ENCODE results near the gene LCMT2. TPM values are rescaled to one million over a fixed set of nuclear protein-coding genes. Genes with fewer than 3 reads are reported as not detected.
A peak's percentile ranks its signal among the peaks of the same experiment; 100 is the strongest.

LCMT2 gene
- total RNA-seq, 1 experiment from 2014 or later, result 6.7 TPM

DNA sequence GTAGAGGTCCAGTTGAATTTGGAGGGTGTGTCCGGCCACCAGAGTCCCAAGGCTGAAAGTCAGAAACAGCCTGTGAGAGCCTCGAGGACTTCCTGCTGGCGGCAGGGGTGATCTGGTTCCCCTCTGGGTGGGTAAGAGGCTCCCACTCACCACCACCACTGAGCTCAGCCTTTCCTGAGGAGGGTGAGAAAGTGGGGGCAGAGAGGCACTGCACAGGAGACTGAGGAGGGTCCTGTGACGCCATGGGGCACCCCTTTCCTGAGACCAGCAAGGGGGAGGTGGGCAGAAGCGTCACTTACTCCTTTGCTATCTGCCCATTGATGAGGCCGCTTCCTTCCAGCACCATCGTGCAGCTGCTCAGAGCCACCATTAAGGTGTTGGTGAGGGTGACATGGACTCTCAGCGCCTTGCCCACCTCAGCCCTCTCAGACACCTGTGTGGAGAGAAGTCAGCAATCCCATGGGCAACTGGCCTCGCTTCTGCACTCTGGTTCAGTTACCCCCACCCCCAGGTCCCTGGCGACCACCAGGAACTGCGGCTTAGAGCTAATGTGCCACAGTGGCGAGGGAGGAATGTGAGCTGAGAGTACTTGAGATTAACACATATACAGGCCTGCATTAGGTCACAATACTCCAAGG lies 53.7 kb downstream of the LCMT2 start:
- H3K9me3 ChIP-seq (ENCODE audit: low read length), result no peaks in the 10 kb centered on the region
- CTCF ChIA-PET, result no interaction called here
- H3K36me3 ChIP-seq (ENCODE audit: low read depth, low read length), result no peaks in the 10 kb centered on the region
- intact Hi-C loops (cut with micrococcal nuclease), result no loop called here
- H3K9ac ChIP-seq (ENCODE audit: low read length), result no peak overlapping the region
- H3K4me3 ChIP-seq (ENCODE audit: low read length), result no peak overlapping the region
- no peaks in the 10 kb centered on the region for H4K20me1 ChIP-seq (ENCODE audit: low read length)
- no peak overlapping the region for H3K27ac ChIP-seq (ENCODE audit: low read length)
- no peaks in the 10 kb centered on the region for H3K79me2 ChIP-seq (ENCODE audit: low read length)
- no peak for TF ChIP-seq EZH2phosphoT487 (IDR thresholded peaks at IDR 0.05; ENCODE audit: borderline replicate concordance, low read length)
- no peak for TF ChIP-seq CTCF (conservative IDR thresholded peaks at IDR 0.05; ENCODE audit: low read depth, low read length)
- TF ChIP-seq EZH2 (IDR thresholded peaks at IDR 0.05; ENCODE audit: low read length, unreplicated experiment), result no peak
- no peak overlapping the region for H3K4me2 ChIP-seq (ENCODE audit: low read length)
- H3K27me3 ChIP-seq (ENCODE audit: low read length), result no peaks in the 10 kb centered on the region; the same call in 1 of the 2 replicates
- H3F3A ChIP-seq (ENCODE audit: low read length, unreplicated experiment), result no peaks in the 10 kb centered on the region
- BruUV-seq (replicated peaks), result no TSS peak
- H3K4me1 ChIP-seq (ENCODE audit: insufficient read depth, low read length), result peaks cover 3% of the 10 kb centered on the region; the same call in 1 of the 2 replicates
- no peaks in the 10 kb centered on the region for H3K9me2 ChIP-seq (replicated peaks; ENCODE audit: low read length)
- ATAC-seq, result no peak
- POLR2A ChIA-PET (ENCODE audit: unreplicated experiment), result no interaction called here
- no peak for DNase-seq
- no peak overlapping the region for H2AFZ ChIP-seq (ENCODE audit: low read length)

GRCh38 chr15:43275740-43276562 lies 54.4 kb downstream of the LCMT2 start:
- Histone ChIP-seq H3K9me3 (ENCODE audit: low read length) (no peaks in the 10 kb centered on the region), H3K36me3 (ENCODE audit: low read depth, low read length) (no peaks in the 10 kb centered on the region), H3K27me3 (ENCODE audit: low read length) (no peaks in the 10 kb centered on the region; the same call in 1 of the 2 replicates), H3K4me3 (ENCODE audit: low read length) (no peak overlapping the region), H3K79me2 (ENCODE audit: low read length) (no peaks in the 10 kb centered on the region), H3K27ac (ENCODE audit: low read length) (no peak overlapping the region), H4K20me1 (ENCODE audit: low read length) (no peaks in the 10 kb centered on the region), H3K4me1 (ENCODE audit: insufficient read depth, low read length) (peaks cover 3% of the 10 kb centered on the region; the same call in 1 of the 2 replicates), H2AFZ (ENCODE audit: low read length) (no peak overlapping the region), H3F3A (ENCODE audit: low read length, unreplicated experiment) (no peaks in the 10 kb centered on the region), H3K4me2 (ENCODE audit: low read length) (no peak overlapping the region), H3K9ac (ENCODE audit: low read length) (no peak overlapping the region), H3K9me2 (replicated peaks; ENCODE audit: low read length) (no peaks in the 10 kb centered on the region)
- ChIA-PET POLR2A (ENCODE audit: unreplicated experiment) (no interaction called here), CTCF (no interaction called here)
- BruUV-seq (replicated peaks), result no TSS peak
- intact Hi-C loops (cut with micrococcal nuclease), result no loop called here
- no peak for ATAC-seq
- no peak for DNase-seq
- TF ChIP-seq EZH2phosphoT487 (IDR thresholded peaks at IDR 0.05; ENCODE audit: borderline replicate concordance, low read length), result no peak
- TF ChIP-seq CTCF (conservative IDR thresholded peaks at IDR 0.05; ENCODE audit: low read depth, low read length), result no peak
- TF ChIP-seq EZH2 (IDR thresholded peaks at IDR 0.05; ENCODE audit: low read length, unreplicated experiment), result no peak

DNA sequence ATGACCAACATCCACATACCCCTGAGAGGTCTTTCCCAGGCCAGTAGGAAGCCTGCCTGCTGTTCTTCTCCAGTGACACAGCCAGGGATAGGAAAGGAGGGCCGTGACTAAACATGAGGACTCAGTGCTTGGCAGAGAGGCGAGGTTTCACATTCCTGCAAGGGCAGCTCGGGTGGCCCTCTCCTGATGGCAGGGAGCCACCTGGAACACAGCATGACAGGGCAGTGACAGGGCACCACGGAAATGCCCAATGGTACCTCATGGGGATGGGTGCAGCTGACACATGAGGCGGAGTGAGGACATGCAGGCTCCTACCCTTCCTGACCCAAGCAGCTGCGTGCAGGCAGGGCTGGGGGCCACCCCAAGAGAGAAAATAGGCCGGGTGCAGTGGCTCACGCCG lies 56.2 kb downstream of the LCMT2 start:
- no peaks in the 10 kb centered on the region for H3K79me2 ChIP-seq (ENCODE audit: low read length)
- no peaks in the 10 kb centered on the region for H3F3A ChIP-seq (ENCODE audit: low read length, unreplicated experiment)
- no peaks in the 10 kb centered on the region for H3K9me2 ChIP-seq (replicated peaks; ENCODE audit: low read length)
- H2AFZ ChIP-seq (ENCODE audit: low read length), result no peak overlapping the region
- ChIA-PET POLR2A (ENCODE audit: unreplicated experiment) (no interaction called here), CTCF (no interaction called here)
- TF ChIP-seq EZH2 (IDR thresholded peaks at IDR 0.05; ENCODE audit: low read length, unreplicated experiment), result no peak
- TF ChIP-seq EZH2phosphoT487 (IDR thresholded peaks at IDR 0.05; ENCODE audit: borderline replicate concordance, low read length), result no peak
- no peak for TF ChIP-seq CTCF (conservative IDR thresholded peaks at IDR 0.05; ENCODE audit: low read depth, low read length)
- H3K4me2 ChIP-seq (ENCODE audit: low read length), result no peak overlapping the region
- no peak overlapping the region for H3K9ac ChIP-seq (ENCODE audit: low read length)
- H3K9me3 ChIP-seq (ENCODE audit: low read length), result no peaks in the 10 kb centered on the region
- no peaks in the 10 kb centered on the region for H3K36me3 ChIP-seq (ENCODE audit: low read depth, low read length)
- peak; percentile 83 for DNase-seq
- H3K4me1 ChIP-seq (ENCODE audit: insufficient read depth, low read length), result peaks cover 3% of the 10 kb centered on the region; the same call in 1 of the 2 replicates
- no peak overlapping the region for H3K4me3 ChIP-seq (ENCODE audit: low read length)
- H3K27ac ChIP-seq (ENCODE audit: low read length), result no peak overlapping the region
- intact Hi-C loops (cut with micrococcal nuclease), result no loop called here
- ATAC-seq, result peak; percentile 85
- H3K27me3 ChIP-seq (ENCODE audit: low read length), result 0 out of 2 replicates have a peak, but pooled peaks cover 4% of the 10 kb centered on the region
- no TSS peak for BruUV-seq (replicated peaks)
- no peaks in the 10 kb centered on the region for H4K20me1 ChIP-seq (ENCODE audit: low read length)

All from PC-3 (cell line).